Kidney (tissue), 14 donors: ENCODE data around the gene VPS8. TPM values are rescaled to one million over a fixed set of nuclear protein-coding genes. Genes with fewer than 3 reads are reported as not detected.

Source experiments
- DNase-seq, 5 donors: peaks; one replicate each; pipeline ENCODE4 v3.0.0-alpha.2; 2013 to 2020
- FAIRE-seq: peaks from 2 replicates; lab custom pipeline; 2012; peaks lifted over from hg19 to GRCh38; lab: Jason Lieb, UNC
- H3K27ac ChIP-seq, 2 donors: one replicate each; pipeline ENCODE4 v1.7.0; 2013; ENCODE audit warnings: low read depth in 2 of 2, low read length in 2 of 2, inconsistent platforms in 1 of 2
- H3K27me3 ChIP-seq: one replicate; pipeline ENCODE4 v1.7.1; 2013; ENCODE audit warnings: low read length, inconsistent platforms; ENCODE audit not compliant: control insufficient read depth, insufficient read depth
- H3K36me3 ChIP-seq, 3 donors: one replicate each; pipeline versions ENCODE4 v1.7.0 to v1.7.1; 2013; ENCODE audit warnings: low read length in 3 of 3, control low read depth in 1 of 3, inconsistent platforms in 1 of 3; ENCODE audit not compliant: insufficient read depth in 3 of 3, control insufficient read depth in 2 of 3
- H3K4me1 ChIP-seq, 3 donors: one replicate each; pipeline versions ENCODE4 v1.7.0 to v1.7.1; 2013; ENCODE audit warnings: low read length in 3 of 3, inconsistent platforms in 1 of 3, low read depth in 1 of 3; ENCODE audit not compliant: control insufficient read depth in 2 of 3, insufficient read depth in 2 of 3
- H3K4me3 ChIP-seq, 3 donors: one replicate each; pipeline versions ENCODE4 v1.7.0 to v1.8.1; 2013; ENCODE audit warnings: low read length in 3 of 3, control low read depth in 1 of 3, inconsistent platforms in 1 of 3
- H3K9ac ChIP-seq, 3 donors: one replicate each; pipeline versions ENCODE4 v1.7.0 to v1.7.1; 2013; ENCODE audit warnings: low read length in 3 of 3, control low read depth in 1 of 3, inconsistent platforms in 1 of 3
- H3K9me3 ChIP-seq, 3 donors: one replicate each; pipeline versions ENCODE4 v1.7.0 to v1.7.1; 2013; ENCODE audit warnings: low read length in 3 of 3, control low read depth in 1 of 3, inconsistent platforms in 1 of 3; ENCODE audit not compliant: control insufficient read depth in 2 of 3, insufficient read depth in 1 of 3
- intact Hi-C: fragments of 100-400 bp; cut with DNase I; formaldehyde crosslinking; loops from one replicate; pipeline ENCODE4 v1.11.1; 2022
- polyA plus RNA-seq: library from polyadenylated mRNA; stranded (reverse); fragments of 350-450 nt; fragmentation: Illumina TruSeq; extraction: RNeasy Lipid Tissue Mini Kit (QIAGEN cat#74804); gene quantifications from one replicate; pipeline ENCODE4 v1.2.3, GENCODE V29; 2014; ENCODE audit warnings: low read depth, low replicate concordance; ENCODE audit not compliant: insufficient read depth
- total RNA-seq: library from RNA; stranded (reverse); fragmentation: NEBNext Ultra II Directional; extraction: Animal tissue kit (Norgen Biotek cat#: 25700); gene quantifications from one replicate; pipeline ENCODE4 v1.2.1, GENCODE V29; 2021
- TF ChIP-seq, protein P1 (sequence below): IDR thresholded peaks from 3 replicates; pipeline ENCODE4 v1.5.1; 2012; ENCODE audit warnings: mild to moderate bottlenecking, moderate library complexity, borderline replicate concordance; ENCODE audit not compliant: insufficient read depth; ENCODE audit errors: extremely low read depth
- donor health status: control.
- donor health status: control.
- donor health status: control.
- donor health status: control.
- donor health status: control.
- donor health status: DM: yes; HTN: yes; CAD: no.
- donor health status: Normal renal cell carcinoma (clear cell type).

Gene VPS8
- total and polyA plus RNA-seq, 2 donors from 2014 or later = 10.8 to 55.0 TPM

DNA sequence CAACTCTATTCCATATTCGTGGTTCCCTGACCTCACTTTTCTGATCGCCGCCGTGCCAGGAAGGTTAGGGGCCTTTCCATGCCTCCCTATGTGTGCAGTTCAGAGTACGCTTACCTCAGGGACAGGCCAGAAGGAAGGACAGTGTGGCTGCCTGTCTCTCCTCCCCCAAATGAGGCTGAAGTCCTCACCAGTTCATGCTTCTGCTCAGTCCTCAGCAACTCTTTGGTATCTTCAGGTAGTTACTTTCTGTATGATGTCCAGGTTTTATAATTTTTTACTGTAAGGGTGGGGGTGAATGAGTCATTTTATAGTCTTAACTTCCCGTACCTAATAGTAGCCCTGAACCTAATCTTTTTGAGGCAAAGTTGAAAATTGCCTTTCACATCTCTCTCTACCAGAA is 98.7 kb downstream of the VPS8 start:
- FAIRE-seq = no peak
- H3K27me3 ChIP-seq = no peaks in the 10 kb centered on the region
- no peak overlapping the region for H3K9ac ChIP-seq
- H3K9me3 ChIP-seq = no peaks in the 10 kb centered on the region
- H3K4me1 ChIP-seq = peaks cover 0 to 5% (median 0%) of the 10 kb centered on the region in 3 donors
- intact Hi-C loops = no loop called here
- H3K27ac ChIP-seq = no peak overlapping the region
- H3K4me3 ChIP-seq = no peak overlapping the region
- TF ChIP-seq, protein P1, sequence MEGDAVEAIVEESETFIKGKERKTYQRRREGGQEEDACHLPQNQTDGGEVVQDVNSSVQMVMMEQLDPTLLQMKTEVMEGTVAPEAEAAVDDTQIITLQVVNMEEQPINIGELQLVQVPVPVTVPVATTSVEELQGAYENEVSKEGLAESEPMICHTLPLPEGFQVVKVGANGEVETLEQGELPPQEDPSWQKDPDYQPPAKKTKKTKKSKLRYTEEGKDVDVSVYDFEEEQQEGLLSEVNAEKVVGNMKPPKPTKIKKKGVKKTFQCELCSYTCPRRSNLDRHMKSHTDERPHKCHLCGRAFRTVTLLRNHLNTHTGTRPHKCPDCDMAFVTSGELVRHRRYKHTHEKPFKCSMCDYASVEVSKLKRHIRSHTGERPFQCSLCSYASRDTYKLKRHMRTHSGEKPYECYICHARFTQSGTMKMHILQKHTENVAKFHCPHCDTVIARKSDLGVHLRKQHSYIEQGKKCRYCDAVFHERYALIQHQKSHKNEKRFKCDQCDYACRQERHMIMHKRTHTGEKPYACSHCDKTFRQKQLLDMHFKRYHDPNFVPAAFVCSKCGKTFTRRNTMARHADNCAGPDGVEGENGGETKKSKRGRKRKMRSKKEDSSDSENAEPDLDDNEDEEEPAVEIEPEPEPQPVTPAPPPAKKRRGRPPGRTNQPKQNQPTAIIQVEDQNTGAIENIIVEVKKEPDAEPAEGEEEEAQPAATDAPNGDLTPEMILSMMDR = no peak
- DNase-seq = no peak
- H3K36me3 ChIP-seq = peaks cover 0 to 6% (median 6%) of the 10 kb centered on the region in 3 donors

DNA sequence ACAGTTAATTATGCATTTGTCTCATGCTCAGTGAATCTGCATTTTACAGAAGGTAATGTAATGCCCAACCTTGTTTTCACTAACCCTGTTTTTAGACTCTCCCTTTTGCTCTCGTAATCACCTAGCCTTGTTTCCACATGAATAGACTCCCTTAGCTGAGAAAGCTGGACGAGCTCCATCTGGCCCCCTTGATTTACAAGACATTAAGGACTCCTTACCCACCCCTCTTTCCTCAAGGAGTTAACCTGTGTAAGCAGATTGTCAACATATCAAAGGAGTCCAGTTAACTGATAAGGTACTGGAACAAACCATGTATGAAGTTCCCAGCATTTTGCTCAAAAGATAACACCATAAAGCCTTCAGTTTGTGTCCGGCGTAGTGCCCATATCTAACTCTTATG is 99.6 kb downstream of the VPS8 start:
- Histone ChIP-seq H3K9ac (no peak overlapping the region), H3K27ac (no peak overlapping the region), H3K9me3 (no peaks in the 10 kb centered on the region), H3K4me1 (peaks cover 0 to 5% (median 0%) of the 10 kb centered on the region in 3 donors), H3K4me3 (no peak overlapping the region), H3K27me3 (no peaks in the 10 kb centered on the region), H3K36me3 (peaks cover 0 to 9% (median 6%) of the 10 kb centered on the region in 3 donors)
- FAIRE-seq (no peak), DNase-seq (peak in 4 of 5 donors; percentile 63 to 92 (median 84))
- intact Hi-C loops = no loop called here
- TF ChIP-seq, protein P1 = no peak

DNA sequence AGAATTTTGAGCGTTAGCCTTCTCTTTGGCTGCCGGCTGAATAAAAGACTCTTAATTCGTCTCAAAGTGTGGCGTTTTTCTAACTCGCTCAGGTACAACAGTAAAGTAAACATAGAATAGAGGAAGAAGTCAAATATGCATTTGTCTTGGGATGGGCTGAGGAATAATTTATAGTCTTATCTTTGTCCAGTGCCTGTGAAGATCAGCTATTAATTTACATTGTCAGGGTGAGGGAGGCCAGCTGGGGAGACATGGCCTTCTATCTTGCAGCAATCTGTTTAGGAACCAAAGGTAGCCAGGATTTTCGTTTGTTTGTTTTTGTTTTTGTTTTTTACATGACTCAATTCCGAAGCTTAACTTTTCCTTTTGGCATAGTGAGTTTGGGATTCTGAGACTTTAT is 100.2 kb downstream of the VPS8 start:
- no peak for FAIRE-seq
- Histone ChIP-seq H3K9ac (no peak overlapping the region), H3K36me3 (peaks cover 0 to 9% (median 6%) of the 10 kb centered on the region in 3 donors)

More for the DNA sequence above, 100.2 kb downstream of the VPS8 start:
- Histone ChIP-seq H3K4me3 (no peak overlapping the region), H3K27ac (no peak overlapping the region), H3K27me3 (no peaks in the 10 kb centered on the region), H3K9me3 (no peaks in the 10 kb centered on the region), H3K4me1 (peaks cover 0 to 5% (median 0%) of the 10 kb centered on the region in 3 donors)
- intact Hi-C loops = no loop called here
- TF ChIP-seq, protein P1 = no peak
- DNase-seq = peak in 2 of 5 donors; percentile 19 to 37
